Measurements from ENCODE around the gene BCAN.

GRCh38 chr1:156615946-156616345, 26.0 kb upstream of the BCAN start:
- TF ChIP-seq POLR2A (IDR thresholded peaks at IDR 0.05) = no peak
- TF ChIP-seq, protein P1, sequence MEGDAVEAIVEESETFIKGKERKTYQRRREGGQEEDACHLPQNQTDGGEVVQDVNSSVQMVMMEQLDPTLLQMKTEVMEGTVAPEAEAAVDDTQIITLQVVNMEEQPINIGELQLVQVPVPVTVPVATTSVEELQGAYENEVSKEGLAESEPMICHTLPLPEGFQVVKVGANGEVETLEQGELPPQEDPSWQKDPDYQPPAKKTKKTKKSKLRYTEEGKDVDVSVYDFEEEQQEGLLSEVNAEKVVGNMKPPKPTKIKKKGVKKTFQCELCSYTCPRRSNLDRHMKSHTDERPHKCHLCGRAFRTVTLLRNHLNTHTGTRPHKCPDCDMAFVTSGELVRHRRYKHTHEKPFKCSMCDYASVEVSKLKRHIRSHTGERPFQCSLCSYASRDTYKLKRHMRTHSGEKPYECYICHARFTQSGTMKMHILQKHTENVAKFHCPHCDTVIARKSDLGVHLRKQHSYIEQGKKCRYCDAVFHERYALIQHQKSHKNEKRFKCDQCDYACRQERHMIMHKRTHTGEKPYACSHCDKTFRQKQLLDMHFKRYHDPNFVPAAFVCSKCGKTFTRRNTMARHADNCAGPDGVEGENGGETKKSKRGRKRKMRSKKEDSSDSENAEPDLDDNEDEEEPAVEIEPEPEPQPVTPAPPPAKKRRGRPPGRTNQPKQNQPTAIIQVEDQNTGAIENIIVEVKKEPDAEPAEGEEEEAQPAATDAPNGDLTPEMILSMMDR (IDR thresholded peaks at IDR 0.05) = no peak
